Neural cell (in vitro differentiated cells): ENCODE measurements around the gene GNAS. TPM values are rescaled to one million over a fixed set of nuclear protein-coding genes. Genes with fewer than 3 reads are reported as not detected.

Experiments used
- H2AFZ ChIP-seq: fragments of 200-600, 300-800 bp; sonication (generic), shearing (Covaris generic); 2 replicates; pipeline ENCODE4 v1.6.0; 2014; ENCODE audit warnings: low read depth, mild to moderate bottlenecking, antibody characterized with exemption, low read length, moderate library complexity
- H3F3A ChIP-seq: fragments of 200-600 bp; shearing (Covaris generic); 2 replicates; pipeline ENCODE4 v1.6.1; 2016; ENCODE audit warnings: mild to moderate bottlenecking, moderate library complexity, mixed read lengths, antibody characterized with exemption, low read length; ENCODE audit not compliant: insufficient read depth, poor library complexity, severe bottlenecking
- H3K27ac ChIP-seq: fragments of 200-600, 300-800 bp; sonication (generic), shearing (Covaris generic); 2 replicates; pipeline ENCODE4 v1.5.1; 2014; ENCODE audit warnings: mild to moderate bottlenecking, low read length, moderate library complexity
- H3K27me3 ChIP-seq: fragments of 300-800, 200-600 bp; sonication (generic), shearing (Covaris generic); 2 replicates; pipeline ENCODE4 v1.6.0; 2014; ENCODE audit warnings: mild to moderate bottlenecking, low read depth, low read length, moderate library complexity; ENCODE audit not compliant: insufficient read depth
- H3K36me3 ChIP-seq: fragments of 300-800, 200-600 bp; sonication (generic), shearing (Covaris generic); 2 replicates; pipeline ENCODE4 v1.5.1; 2014; ENCODE audit warnings: mild to moderate bottlenecking, antibody characterized with exemption, low read length, moderate library complexity; ENCODE audit not compliant: insufficient read depth
- H3K4me2 ChIP-seq: fragments of 300-800, 200-600 bp; sonication (generic), shearing (Covaris generic); 2 replicates; pipeline ENCODE4 v1.6.0; 2014; ENCODE audit warnings: mild to moderate bottlenecking, low read length
- H3K4me3 ChIP-seq: fragments of 300-800, 200-600 bp; sonication (generic), shearing (Covaris generic); 2 replicates; pipeline ENCODE4 v1.5.1; 2014; ENCODE audit warnings: mild to moderate bottlenecking, low read length, moderate library complexity
- H3K79me2 ChIP-seq: fragments of 200-600 bp; shearing (Covaris generic); replicated peaks from 2 replicates; pipeline ENCODE4 v1.6.0; 2014; ENCODE audit warnings: mild to moderate bottlenecking, low read length, moderate library complexity; ENCODE audit not compliant: insufficient read depth
- H3K9ac ChIP-seq: fragments of 300-800, 200-600 bp; sonication (generic), shearing (Covaris generic); 2 replicates; pipeline ENCODE4 v1.6.1; 2016; ENCODE audit warnings: mild to moderate bottlenecking, low read length, mixed read lengths
- H3K9me2 ChIP-seq: fragments of 200-600 bp; shearing (Covaris generic); 2 replicates; pipeline ENCODE4 v1.6.1; 2016; ENCODE audit warnings: mild to moderate bottlenecking, low read length, mixed read lengths; ENCODE audit not compliant: insufficient read depth
- H3K9me3 ChIP-seq: fragments of 200-600, 300-800 bp; sonication (generic), shearing (Covaris generic); 2 replicates; pipeline ENCODE4 v1.6.1; 2016; ENCODE audit warnings: mild to moderate bottlenecking, mixed run types, low read length, moderate library complexity, mixed read lengths
- H4K20me1 ChIP-seq: fragments of 200-600 bp; shearing (Covaris generic); 2 replicates; pipeline ENCODE4 v1.6.1; 2016; ENCODE audit warnings: mild to moderate bottlenecking, mixed run types; ENCODE audit not compliant: insufficient read depth
- CTCF ChIP-seq: fragments of 450-650 bp; IDR thresholded peaks from 2 replicates; pipeline ENCODE4 v1.5.1; 2014; ENCODE audit warnings: antibody characterized with exemption, mild to moderate bottlenecking, moderate library complexity; ENCODE audit not compliant: poor library complexity, severe bottlenecking
- EP300 ChIP-seq: fragments of 450-650 bp; conservative IDR thresholded peaks from 2 replicates; pipeline ENCODE4 v1.6.1; 2014; ENCODE audit warnings: antibody characterized with exemption, mild to moderate bottlenecking, moderate library complexity; ENCODE audit not compliant: poor library complexity, severe bottlenecking
- EZH2 ChIP-seq: fragments of 200-600, 300-800 bp; shearing (Covaris generic), sonication (generic); IDR thresholded peaks from 2 replicates; pipeline ENCODE4 v1.6.1; 2014; ENCODE audit warnings: antibody characterized with exemption, low read length, borderline replicate concordance, mild to moderate bottlenecking; ENCODE audit not compliant: insufficient read depth, poor library complexity, severe bottlenecking
- MXI1 ChIP-seq: fragments of 450-650 bp; conservative IDR thresholded peaks from 2 replicates; pipeline ENCODE4 v1.6.1; 2014; ENCODE audit warnings: antibody characterized with exemption, mild to moderate bottlenecking; ENCODE audit not compliant: poor library complexity, severe bottlenecking
- POLR2AphosphoS5 ChIP-seq: IDR thresholded peaks from 2 replicates; pipeline ENCODE4 v1.6.1; 2012
- RAD21 ChIP-seq: fragments of 450-650 bp; conservative IDR thresholded peaks from 2 replicates; pipeline ENCODE4 v1.6.1; 2014; ENCODE audit warnings: antibody characterized with exemption, mild to moderate bottlenecking, moderate library complexity
- REST ChIP-seq: IDR thresholded peaks from 2 replicates; pipeline ENCODE4 v1.6.1; 2012; ENCODE audit warnings: borderline replicate concordance
- SMC3 ChIP-seq: fragments of 450-650 bp; conservative IDR thresholded peaks from 2 replicates; pipeline ENCODE4 v1.6.1; 2014; ENCODE audit warnings: antibody characterized with exemption, mild to moderate bottlenecking, moderate library complexity; ENCODE audit not compliant: poor library complexity
- TAF1 ChIP-seq: IDR thresholded peaks from 2 replicates; pipeline ENCODE4 v1.6.1; 2012; ENCODE audit warnings: low read depth
- polyA plus RNA-seq: library from polyadenylated mRNA; depleted of rRNA; stranded (reverse); fragments of >200 nt; gene quantifications from 2 replicates; pipeline ENCODE4 v1.2.3, GENCODE V29; 2014

GNAS gene
- polyA plus RNA-seq, 1 donor from 2014 or later: 958 TPM

DNA sequence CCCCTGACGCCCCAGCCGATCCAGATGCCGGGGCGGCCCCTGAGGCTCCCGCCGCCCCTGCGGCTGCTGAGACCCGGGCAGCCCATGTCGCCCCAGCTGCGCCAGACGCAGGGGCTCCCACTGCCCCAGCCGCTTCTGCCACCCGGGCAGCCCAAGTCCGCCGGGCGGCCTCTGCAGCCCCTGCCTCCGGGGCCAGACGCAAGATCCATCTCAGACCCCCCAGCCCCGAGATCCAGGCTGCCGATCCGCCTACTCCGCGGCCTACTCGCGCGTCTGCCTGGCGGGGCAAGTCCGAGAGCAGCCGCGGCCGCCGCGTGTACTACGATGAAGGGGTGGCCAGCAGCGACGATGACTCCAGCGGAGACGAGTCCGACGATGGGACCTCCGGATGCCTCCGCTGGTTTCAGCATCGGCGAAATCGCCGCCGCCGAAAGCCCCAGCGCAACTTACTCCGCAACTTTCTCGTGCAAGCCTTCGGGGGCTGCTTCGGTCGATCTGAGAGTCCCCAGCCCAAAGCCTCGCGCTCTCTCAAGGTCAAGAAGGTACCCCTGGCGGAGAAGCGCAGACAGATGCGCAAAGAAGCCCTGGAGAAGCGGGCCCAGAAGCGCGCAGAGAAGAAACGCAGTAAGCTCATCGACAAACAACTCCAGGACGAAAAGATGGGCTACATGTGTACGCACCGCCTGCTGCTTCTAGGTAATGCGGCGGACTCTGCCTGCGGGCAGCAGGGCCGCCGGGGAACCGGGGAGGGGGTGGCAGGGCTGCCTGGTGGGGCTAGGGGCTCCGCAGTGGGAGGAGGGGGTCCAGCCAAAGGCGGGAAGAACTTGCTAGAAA is 2.3 kb downstream of the GNAS start:
- no peaks in the 10 kb centered on the region for H3F3A ChIP-seq
- H3K9me2 ChIP-seq: no peaks in the 10 kb centered on the region
- peaks cover 74% of the 10 kb centered on the region for H3K27me3 ChIP-seq
- no peak overlapping the region for H3K4me2 ChIP-seq
- H3K79me2 ChIP-seq: no peaks in the 10 kb centered on the region
- H3K36me3 ChIP-seq: no peaks in the 10 kb centered on the region
- no peak overlapping the region for H3K27ac ChIP-seq
- TF ChIP-seq EZH2 (no peak), CTCF (no peak), EP300 (no peak), MXI1 (no peak), POLR2AphosphoS5 (no peak), SMC3 (no peak), TAF1 (no peak), REST (no peak)
- no peak overlapping the region for H2AFZ ChIP-seq
- H3K4me3 ChIP-seq: peak overlapping the region; percentile 56
- no peak overlapping the region for H3K9ac ChIP-seq
- peaks cover 4% of the 10 kb centered on the region for H3K9me3 ChIP-seq
- no peaks in the 10 kb centered on the region for H4K20me1 ChIP-seq

DNA sequence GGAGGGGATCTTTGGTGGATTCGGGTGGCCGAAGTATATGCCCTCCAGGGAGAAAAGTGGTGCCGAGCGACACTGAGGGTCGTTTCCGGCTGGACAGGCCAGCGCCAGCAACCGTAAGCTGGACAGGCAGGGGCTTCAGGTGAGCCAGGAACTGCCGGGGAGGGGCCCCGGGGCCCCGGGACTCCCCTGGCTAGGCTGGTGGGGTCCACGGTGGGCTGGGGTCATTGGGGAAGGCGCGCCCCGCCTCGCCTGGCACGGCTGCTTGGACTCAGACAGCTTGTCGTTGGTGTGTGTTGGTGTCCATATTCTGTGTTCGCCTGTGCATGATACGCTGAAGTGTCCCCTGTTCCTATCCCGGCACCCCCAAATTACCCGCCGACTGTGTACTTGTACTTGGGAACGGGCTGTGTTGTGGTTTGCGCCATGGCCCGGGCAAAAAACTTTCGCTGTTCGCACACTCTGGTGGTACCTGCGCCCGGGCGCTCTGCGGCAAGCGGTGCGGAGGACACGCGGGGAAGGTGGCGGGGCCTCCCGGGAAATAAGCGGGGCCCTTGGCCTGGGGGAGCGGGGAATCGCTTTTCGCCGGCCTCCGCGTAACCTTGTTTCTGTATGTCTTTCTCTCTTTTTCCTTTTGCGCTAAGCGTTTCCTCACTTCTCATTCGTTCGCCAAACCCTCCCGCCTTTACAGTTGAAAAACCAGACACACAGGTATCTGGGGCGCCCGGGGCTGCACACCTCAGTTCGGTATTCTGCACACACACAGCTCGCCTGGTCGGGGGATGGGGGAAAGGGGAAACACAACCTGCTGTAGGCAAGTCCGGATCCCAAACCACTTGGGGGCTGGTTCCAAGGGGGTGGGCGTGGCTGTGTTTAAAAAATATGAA is 3.2 kb downstream of the GNAS start:
- H3K9ac ChIP-seq: no peak overlapping the region
- no peak overlapping the region for H2AFZ ChIP-seq
- TF ChIP-seq EZH2 (no peak), CTCF (no peak), REST (no peak), EP300 (no peak), TAF1 (no peak), SMC3 (no peak), MXI1 (no peak), POLR2AphosphoS5 (no peak), RAD21 (no peak)
- no peaks in the 10 kb centered on the region for H3K79me2 ChIP-seq
- no peak overlapping the region for H3K4me2 ChIP-seq
- H3K4me3 ChIP-seq: no peak overlapping the region
- H4K20me1 ChIP-seq: no peaks in the 10 kb centered on the region
- H3K27me3 ChIP-seq: peaks cover 74% of the 10 kb centered on the region
- H3K27ac ChIP-seq: no peak overlapping the region
- no peaks in the 10 kb centered on the region for H3F3A ChIP-seq
- H3K9me3 ChIP-seq: peaks cover 4% of the 10 kb centered on the region
- no peaks in the 10 kb centered on the region for H3K9me2 ChIP-seq
- H3K36me3 ChIP-seq: no peaks in the 10 kb centered on the region
